ENCODE measurements around the gene COPZ1.
"Not testable (repeated sequence)": the region's sequence is repeated elsewhere in the genome, so short reads cannot be mapped to it uniquely, and the experiment has no call there.

COPZ1 gene

GRCh38 chr12:54324617-54325441 lies at the start of gene COPZ1:
Gene COPZ1, plus strand, starts transcription at chr12:54325131. Its CDS starts 33 bp downstream, at chr12:54325164.
- peak; percentile 95 for DNase-seq

- no peak for DNase-seq
These were observed 48.6 kb upstream of the COPZ1 start for GRCh38 chr12:54276368-54276767.

GRCh38 chr12:54277823-54278276 lies 47.1 kb upstream of the COPZ1 start:
- no peak for DNase-seq

GRCh38 chr12:54279227-54279631 lies 45.7 kb upstream of the COPZ1 start:
- DNase-seq, result no peak

GRCh38 chr12:54279632-54280467 lies 45.1 kb upstream of the COPZ1 start, which contains the start of gene CBX5:
Gene CBX5, minus strand, starts transcription at chr12:54280122. Its CDS starts 22,472 bp downstream, at chr12:54257650.
- DNase-seq, result peak; percentile 99

GRCh38 chr12:54280468-54281260 lies 44.3 kb upstream of the COPZ1 start, which contains the start of gene HNRNPA1:
Gene HNRNPA1, plus strand, starts transcription at chr12:54280726. Its CDS starts 82 bp downstream, at chr12:54280808.
- peak; percentile 96 for DNase-seq

GRCh38 chr12:54281261-54281638 lies 43.7 kb upstream of the COPZ1 start:
- DNase-seq, result not testable (repeated sequence)

GRCh38 chr12:54281694-54282093 lies 43.2 kb upstream of the COPZ1 start:
- DNase-seq, result not testable (repeated sequence)

- DNase-seq, result peak; percentile 62
These were observed 41.9 kb upstream of the COPZ1 start for GRCh38 chr12:54282949-54283593.

- not testable (repeated sequence) for DNase-seq
These were observed 40.7 kb upstream of the COPZ1 start for GRCh38 chr12:54284070-54284780.

- DNase-seq, result no peak
These were observed 39.5 kb upstream of the COPZ1 start for GRCh38 chr12:54285150-54286041.

- DNase-seq, result peak; percentile 32
These were observed 38.6 kb upstream of the COPZ1 start for GRCh38 chr12:54286042-54287030.

- peak; percentile 44 for DNase-seq
These were observed 37.4 kb upstream of the COPZ1 start for GRCh38 chr12:54287261-54288157.

GRCh38 chr12:54292083-54292930 lies 32.6 kb upstream of the COPZ1 start:
- DNase-seq, result no peak

- no peak for DNase-seq
These were observed 32.0 kb upstream of the COPZ1 start for GRCh38 chr12:54292931-54293241.

- DNase-seq, result peak; percentile 75
These were observed 30.6 kb upstream of the COPZ1 start for GRCh38 chr12:54294152-54294952.

Data from activated CD4-positive, alpha-beta T cell treated with anti-CD3 and anti-CD28 coated beads for 48 hours (primary cell).